ENCODE data around the gene ARRDC5.
"Not testable (repeated sequence)": the region's sequence is repeated elsewhere in the genome, so short reads cannot be mapped to it uniquely, and the experiment has no call there.

The ARRDC5 gene

DNA sequence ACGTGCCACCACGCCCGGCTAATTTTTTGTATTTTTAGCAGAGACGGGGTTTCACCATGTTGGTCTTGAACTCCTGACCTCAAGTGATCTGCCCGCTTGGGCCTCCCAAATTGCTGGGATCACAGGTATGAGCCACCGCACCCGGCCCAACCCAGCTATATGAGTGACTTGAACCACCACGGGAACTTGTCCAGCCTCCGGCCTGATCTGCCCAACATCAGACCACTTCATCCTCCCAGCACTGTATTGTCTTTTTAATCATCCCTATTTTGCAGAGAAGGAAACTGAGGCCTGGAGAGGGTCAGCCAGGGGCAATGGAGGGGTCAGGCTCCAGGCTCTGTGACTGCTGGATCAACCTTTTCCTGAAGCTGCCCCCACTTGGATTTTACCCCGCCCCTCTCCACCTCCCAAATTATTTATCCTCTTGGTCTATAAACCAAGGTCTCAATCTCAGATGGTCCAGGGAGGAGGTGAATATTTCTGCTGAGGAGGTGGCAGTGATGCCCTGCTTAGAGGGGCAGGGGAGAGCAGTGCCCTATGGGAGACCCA is 34.3 kb downstream of the ARRDC5 start:
- DNase-seq (ENCODE audit: low spot score), result no peak

DNA sequence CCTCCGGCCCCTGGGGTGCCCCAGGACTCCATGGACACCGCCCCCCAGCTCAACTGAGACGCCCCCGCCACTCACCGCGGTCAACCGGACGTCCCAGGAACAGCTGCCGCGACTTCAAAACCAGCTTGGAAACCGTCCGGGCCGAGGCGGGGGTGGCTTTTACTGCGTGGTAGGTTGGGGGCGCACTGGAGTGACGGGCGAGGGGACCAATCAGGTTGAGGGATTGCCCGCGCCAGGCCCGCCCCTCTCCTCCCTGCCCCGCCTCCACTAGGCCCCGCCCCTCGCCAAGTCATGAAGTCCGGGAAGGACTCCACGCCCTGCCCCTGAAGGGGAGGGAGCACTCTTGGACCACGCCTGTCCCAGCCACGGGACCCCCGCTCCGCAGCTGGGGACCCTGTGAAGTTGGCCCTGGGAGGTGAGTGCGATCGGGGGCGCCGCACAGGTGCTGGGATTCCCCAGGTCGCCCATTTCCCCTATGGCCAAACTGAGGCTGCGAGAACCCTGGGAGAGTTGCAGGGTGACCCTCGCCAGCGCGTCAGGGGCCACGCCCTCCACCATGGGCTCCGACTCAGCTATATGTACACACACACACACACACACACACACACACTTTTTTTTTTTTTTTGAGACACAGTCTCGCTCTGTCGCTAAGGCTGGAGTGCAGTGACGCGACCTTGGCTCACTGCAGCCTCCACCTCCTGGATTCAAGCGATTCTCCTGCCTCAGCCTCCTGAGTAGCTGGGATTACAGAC is 35.0 kb downstream of the ARRDC5 start, which contains the start of gene PLIN3:
Gene PLIN3 (minus strand): TSS at position 134 of the 752 bp plus-strand sequence. CDS start 6,273 bp downstream, outside the sequence.
- DNase-seq (ENCODE audit: low spot score), result peak; percentile 100

DNA sequence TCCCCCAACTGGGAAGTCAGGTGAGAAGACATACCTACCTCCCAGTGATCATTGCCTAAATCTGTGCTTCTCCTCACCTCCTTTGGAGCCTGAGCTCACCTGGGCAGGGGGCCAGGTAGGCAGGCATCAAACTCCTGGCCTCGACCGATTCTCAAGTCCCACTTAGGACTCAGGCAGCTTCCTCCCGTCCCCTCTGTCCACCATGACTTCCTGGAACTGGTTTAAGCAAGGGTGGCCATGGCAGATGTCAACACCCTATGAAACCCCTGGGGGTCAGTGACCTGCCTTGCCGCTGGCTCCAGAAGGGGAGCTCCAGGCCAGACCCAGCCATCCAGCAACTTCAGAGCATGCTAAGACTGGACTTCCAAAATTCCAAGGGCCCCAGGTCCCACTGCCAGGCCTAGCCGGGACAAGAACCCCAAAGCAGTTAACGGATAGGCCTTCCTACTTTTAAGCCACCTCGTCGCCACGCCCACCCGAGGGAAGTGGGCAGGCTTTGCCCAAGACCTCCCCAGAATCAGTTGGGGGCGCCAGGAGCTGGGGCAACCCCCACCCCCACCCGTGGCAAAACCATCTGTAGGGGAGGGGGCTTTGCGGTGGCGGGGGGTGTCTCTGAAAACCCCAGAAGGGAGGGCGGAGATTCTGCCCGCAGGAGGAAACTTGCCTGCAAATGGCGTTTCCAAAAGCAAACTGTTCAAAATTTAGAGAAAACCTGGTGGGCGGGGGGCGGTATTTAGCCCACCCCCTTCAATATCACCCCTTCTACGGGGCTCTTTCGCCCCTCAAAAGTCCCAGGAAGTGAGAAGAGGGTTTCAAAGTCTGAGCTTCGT is 35.9 kb downstream of the ARRDC5 start:
- peak; percentile 59 for DNase-seq (ENCODE audit: low spot score)

DNA sequence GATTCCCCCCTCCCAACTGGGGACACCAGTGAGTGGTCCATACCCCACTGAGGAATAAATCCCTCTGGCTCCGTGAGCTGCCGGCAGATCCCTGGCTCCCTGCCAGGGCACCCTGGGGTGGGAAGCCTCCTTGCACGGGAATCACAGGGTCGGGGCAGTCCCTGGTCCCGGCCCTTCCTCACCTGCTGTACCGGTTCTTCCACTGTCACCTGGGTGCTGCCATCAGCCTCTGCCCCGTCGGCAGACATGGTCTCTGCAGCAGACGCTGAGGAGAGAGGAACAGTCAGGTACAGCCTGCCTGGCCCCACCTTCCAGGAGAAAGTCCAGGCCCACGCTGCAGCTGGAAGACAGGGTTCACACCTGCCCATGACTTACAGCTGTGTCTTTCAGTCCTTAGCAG is 41.5 kb downstream of the ARRDC5 start:
- DNase-seq (ENCODE audit: low spot score), result no peak

DNA sequence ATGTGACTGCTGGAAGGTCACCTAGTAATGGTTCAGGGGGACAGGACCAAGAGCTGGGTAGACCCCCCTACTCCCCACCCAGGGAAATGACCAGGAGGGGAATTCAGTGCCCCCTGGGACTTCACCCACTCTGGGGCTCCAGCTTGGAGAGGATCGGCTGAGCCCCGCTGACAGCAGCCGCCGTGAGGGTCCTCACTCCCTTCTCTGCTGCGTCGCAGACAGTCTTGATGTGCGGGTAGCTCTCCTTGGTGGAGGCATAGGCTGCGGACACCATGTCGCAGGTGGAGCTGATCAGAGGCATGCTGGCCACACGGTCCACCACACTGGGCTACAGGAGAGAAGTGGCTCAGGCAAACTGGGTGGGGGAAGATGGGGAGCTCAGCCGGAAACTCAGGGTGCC is 43.0 kb downstream of the ARRDC5 start:
- no peak for DNase-seq (ENCODE audit: low spot score)

DNA sequence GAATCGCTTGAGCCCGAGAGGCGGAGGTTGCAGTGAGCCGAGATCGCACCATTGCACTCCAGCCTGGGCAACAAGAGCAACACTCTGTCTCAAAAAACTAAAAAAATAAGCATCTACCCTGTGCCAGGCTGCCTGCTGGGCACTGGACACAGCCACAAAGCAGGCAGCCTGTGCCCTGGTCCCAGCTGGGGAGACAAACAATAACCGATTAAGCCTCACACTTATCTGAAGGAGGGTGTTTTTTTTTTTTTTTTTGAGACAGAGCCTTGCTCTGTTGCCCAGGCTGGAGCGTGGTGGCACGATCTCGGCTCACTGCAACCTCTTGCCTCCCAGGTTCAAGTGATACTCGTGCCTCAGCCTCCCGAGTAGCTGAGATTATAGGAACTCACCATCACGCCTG is 46.2 kb downstream of the ARRDC5 start:
- not testable (repeated sequence) for DNase-seq (ENCODE audit: low spot score)

DNA sequence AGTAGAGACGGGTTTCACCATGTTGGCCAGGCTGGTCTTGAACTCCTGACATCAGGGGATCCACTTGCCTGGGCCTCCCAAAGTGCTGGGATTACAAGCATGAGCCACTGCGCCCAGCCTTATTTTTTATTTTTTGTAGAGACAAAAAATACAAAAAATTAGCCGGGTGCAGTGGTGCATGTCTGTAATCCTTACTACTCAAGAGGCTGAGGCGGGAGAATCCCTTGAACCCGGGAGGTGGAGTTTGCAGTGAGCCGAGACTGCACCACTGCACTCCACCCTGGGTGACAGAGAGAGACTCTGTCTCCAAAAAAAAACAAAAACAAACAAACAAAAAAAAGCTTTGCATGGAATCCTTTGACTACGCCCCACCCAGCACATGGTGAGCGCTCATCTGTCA is 49.2 kb downstream of the ARRDC5 start:
- DNase-seq (ENCODE audit: low spot score), result not testable (repeated sequence)

DNA sequence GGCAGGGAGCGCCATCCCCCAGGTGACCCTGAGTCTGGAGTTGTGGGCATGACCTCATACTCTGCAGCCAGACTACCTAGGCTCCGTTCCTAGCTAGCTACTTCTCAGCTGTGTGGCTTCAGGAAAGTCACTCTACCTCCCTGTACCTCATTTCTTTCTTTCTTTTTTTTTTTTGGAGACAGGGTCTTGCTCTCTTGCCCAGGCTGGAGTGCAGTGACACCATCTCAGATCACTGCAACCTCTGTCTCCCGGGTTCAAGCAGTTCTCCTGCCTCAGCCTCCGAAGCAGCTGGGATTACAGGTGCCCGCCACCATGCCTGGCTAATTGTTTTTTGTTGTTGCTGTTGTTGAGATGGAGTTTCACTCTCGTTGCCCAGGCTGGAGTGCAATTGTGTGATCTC is 50.2 kb downstream of the ARRDC5 start:
- no peak for DNase-seq (ENCODE audit: low spot score)

DNA sequence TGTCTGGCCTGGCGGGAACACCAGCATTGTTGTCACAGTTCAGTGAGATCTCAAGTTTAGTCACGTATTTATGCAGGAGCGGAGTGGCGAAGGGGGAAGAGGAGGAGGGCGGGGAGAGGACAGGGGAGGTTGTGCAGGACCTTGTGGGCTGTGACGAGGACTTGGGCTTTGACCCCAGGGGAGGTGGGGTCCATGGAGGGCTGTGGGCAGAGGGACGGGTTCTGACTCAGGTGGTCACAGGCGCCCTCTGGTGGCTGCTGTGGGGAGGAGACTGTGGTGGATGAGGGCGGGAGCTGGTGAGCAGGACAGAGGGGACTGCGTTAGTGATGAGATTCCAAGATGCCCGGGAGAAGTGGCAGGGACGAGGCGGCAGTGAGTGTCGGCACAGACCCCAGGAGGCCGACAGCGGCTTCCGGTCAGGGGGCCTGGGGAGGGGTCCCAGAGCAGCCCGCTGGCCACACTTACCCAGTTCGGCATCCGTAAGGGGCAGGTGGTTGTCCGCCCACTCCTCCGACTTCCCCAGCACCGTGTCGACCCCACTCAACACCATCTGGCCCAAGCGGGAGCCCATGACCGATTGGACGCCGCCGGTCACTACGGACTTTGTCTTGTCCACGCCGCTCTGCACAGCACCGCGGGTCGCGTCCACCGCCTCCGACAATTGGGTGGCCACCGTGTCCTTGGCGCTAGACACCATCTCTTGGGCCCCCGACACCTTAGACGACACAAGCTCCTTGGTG is 51.0 kb downstream of the ARRDC5 start:
- DNase-seq (ENCODE audit: low spot score), result peak; percentile 77

DNA sequence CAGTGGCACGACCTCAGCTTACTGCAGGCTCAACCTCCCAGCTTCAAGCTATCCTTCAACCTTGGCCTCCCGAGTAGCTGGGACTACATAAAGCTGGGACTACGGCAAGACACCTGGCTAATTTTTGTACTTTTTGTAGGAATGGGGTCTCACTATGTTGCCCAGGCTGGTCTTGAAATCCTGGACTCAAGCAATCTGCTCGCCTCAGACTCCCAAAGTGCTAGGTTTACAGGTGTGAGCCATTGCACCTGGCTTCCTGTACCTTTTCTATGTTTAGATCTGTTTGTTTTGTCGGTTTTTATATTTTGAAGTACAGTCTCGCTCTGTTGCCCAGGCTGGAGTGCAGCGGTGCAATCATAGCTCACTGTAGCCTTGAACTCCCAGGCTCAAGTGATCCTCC is 53.7 kb downstream of the ARRDC5 start:
- no peak for DNase-seq (ENCODE audit: low spot score)

DNA sequence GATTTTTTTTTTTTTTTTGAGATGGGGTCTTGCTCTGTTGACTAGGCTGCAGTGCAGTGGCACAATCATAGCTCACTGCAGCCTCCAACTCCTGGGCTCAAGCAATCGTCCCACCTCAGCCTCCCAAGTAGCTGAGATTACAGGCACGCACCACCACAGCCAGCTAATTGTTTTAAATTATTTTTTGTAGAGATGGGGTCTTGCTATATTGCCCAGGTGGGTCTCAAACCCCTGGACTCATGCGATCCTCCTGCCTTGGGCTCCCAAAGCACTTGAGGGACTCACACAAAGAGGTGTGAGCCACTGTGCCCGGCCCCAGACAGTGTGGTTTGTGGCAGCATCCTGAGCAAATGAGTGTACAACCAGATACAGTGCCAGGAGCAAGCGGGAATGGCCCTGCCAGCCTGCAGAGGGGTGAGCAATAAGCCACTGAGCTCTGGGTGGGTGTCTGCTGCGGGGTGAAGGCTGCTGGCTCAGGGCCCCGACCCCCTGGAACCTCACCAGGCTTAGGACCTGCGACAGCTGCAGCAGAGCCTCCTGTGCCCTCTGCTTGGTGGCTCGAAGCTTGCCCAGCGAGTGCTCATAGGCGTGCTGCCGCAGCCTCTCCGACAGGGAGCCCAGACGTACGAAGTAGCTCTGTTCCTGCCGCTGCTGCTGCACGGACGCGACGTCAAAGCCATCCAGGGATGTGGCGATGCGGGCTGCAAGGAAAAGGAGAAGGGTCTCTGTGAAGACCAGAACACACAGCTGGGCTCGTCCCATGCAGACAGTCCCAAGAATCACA is 55.3 kb downstream of the ARRDC5 start:
- DNase-seq (ENCODE audit: low spot score), result no peak

DNA sequence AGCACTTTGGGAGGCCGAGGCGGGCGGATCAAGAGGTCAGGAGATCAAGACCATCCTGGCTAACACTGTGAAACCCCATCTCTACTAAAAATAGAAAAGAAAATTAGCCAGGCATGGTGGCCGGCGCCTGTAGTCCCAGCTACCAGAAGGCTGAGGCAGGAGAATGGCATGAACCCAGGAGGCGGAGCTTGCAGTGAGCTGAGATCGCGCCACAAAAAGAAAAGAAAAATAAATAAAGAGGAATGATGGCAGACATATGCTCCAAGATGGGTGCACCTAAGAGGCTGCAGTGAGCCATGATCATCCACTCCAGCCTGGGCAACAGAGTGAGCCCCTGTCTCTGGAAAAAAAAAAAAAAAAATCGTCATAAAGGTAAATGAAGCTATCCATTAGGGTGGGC is 56.7 kb downstream of the ARRDC5 start:
- DNase-seq (ENCODE audit: low spot score), result not testable (repeated sequence)

DNA sequence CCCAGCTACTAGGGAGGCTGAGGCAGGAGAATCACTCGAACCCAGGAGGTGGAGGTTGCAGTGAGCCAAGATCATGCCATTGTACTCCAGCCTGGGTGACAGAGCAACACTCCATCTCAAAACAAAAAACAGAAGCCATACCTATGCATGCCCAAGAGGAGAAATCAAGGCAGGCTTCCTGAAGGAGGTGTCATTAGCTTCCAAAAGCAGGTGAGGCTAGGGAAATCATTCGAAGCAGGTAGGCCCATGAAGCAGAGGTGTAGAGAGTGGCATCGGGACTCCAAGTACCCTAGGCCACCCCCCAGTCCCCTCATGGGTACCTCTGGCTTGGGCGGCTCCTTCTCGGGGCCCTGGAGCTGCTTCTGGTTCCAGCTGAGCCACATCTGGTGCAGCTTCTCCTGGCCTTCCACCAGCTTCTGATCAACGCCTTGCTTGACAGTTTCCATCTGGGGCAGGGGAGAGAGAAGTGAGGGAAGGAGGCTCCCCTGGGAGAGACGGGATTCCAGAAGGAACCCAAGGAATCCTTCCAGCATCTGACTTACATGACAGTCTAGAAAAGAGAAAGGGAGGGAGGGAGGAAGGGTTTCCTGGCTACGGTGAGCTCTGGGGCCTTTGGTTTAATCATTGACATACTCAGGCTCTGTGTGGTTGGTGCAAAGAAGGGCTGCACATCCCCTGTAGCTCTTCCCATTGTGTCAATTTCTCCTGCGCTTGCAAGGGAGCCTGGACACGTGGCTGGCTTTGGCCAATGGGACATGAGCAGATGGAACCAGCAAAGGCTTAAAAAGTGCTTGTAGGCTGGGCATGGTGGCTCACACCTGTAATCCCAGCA is 58.1 kb downstream of the ARRDC5 start:
- no peak for DNase-seq (ENCODE audit: low spot score)

DNA sequence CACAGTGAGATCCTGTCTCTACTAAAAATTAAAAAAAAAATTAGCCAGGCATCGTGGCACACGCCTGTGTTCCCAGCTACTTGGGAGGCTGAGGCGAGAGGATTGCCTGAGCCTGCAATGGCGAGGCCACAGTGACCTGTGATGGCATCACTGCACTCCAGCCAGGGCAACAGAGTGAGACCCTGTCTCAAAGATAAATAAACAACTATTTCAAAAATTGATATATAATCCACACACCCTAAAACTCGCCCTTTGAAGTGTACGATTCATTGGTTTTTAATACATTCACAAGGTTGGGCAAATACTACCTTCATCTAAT is 59.1 kb downstream of the ARRDC5 start:
- DNase-seq (ENCODE audit: low spot score), result no peak

Measured in AG08396 (cell line).